Cerebellar nuclear complex (tissue), 1 donor: ENCODE results near the gene ARHGAP33.
A peak's percentile ranks its signal among the peaks of the same experiment; 100 is the strongest.
"Not testable (repeated sequence)": the region's sequence is repeated elsewhere in the genome, so short reads cannot be mapped to it uniquely, and the experiment has no call there.

Experiments used
- DNase-seq, 2 experiments: peaks; one replicate each; lab custom pipeline; 2025; lab: John Stamatoyannopoulos, UW

The ARHGAP33 gene

GRCh38 chr19:35755131-35755549 lies 20.2 kb upstream of the ARHGAP33 start:
- DNase-seq = no peak

- DNase-seq = no peak
Observed at GRCh38 chr19:35755550-35756376, 19.6 kb upstream of the ARHGAP33 start.

GRCh38 chr19:35756377-35757230 lies 18.8 kb upstream of the ARHGAP33 start, which contains the start of gene HSPB6:
Gene HSPB6 (minus strand): TSS chr19:35757029. CDS start chr19:35757008, 21 bp downstream.
- no peak for DNase-seq

- DNase-seq = peak in 1 of 2 experiments; percentile 72
Observed at GRCh38 chr19:35757231-35757748, 18.1 kb upstream of the ARHGAP33 start.

- peak; percentile 96 to 97 for DNase-seq
Observed at GRCh38 chr19:35757749-35758608, 17.4 kb upstream of the ARHGAP33 start, which contains the start of gene PROSER3. Gene PROSER3 (plus strand): TSS chr19:35758176. CDS start chr19:35758216, 40 bp downstream.

- no peak for DNase-seq
Observed at GRCh38 chr19:35759697-35760096, 15.7 kb upstream of the ARHGAP33 start.

- no peak for DNase-seq
Observed at GRCh38 chr19:35760711-35761349, 14.5 kb upstream of the ARHGAP33 start.

GRCh38 chr19:35764432-35765315 lies 10.7 kb upstream of the ARHGAP33 start:
- no peak for DNase-seq

- DNase-seq = no peak
Observed at GRCh38 chr19:35766571-35767104, 8.7 kb upstream of the ARHGAP33 start.

- DNase-seq = no peak
Observed at GRCh38 chr19:35767288-35768081, 7.9 kb upstream of the ARHGAP33 start.

GRCh38 chr19:35768082-35768421 lies 7.3 kb upstream of the ARHGAP33 start:
- no peak for DNase-seq

- not testable (repeated sequence) for DNase-seq
Observed at GRCh38 chr19:35772362-35772761, 3.0 kb upstream of the ARHGAP33 start.

GRCh38 chr19:35773020-35773806 lies 2.2 kb upstream of the ARHGAP33 start:
- DNase-seq = no peak

GRCh38 chr19:35774274-35775045 lies 904 bp upstream of the ARHGAP33 start:
- DNase-seq = no peak

- DNase-seq = no peak
Observed at GRCh38 chr19:35775046-35775297, 392 bp upstream of the ARHGAP33 start.

GRCh38 chr19:35776102-35776788 lies 881 bp downstream of the ARHGAP33 start:
- peak in 1 of 2 experiments; percentile 8 for DNase-seq
